ENCODE measurements around the gene ANXA2R. TPM values are rescaled to one million over a fixed set of nuclear protein-coding genes. Genes with fewer than 3 reads are reported as not detected.
"Not testable (repeated sequence)": the region's sequence is repeated elsewhere in the genome, so short reads cannot be mapped to it uniquely, and the experiment has no call there.

The ANXA2R gene
- polyA plus RNA-seq, 3 donors = 0.62 to 1.6 (median 1.4) TPM

DNA sequence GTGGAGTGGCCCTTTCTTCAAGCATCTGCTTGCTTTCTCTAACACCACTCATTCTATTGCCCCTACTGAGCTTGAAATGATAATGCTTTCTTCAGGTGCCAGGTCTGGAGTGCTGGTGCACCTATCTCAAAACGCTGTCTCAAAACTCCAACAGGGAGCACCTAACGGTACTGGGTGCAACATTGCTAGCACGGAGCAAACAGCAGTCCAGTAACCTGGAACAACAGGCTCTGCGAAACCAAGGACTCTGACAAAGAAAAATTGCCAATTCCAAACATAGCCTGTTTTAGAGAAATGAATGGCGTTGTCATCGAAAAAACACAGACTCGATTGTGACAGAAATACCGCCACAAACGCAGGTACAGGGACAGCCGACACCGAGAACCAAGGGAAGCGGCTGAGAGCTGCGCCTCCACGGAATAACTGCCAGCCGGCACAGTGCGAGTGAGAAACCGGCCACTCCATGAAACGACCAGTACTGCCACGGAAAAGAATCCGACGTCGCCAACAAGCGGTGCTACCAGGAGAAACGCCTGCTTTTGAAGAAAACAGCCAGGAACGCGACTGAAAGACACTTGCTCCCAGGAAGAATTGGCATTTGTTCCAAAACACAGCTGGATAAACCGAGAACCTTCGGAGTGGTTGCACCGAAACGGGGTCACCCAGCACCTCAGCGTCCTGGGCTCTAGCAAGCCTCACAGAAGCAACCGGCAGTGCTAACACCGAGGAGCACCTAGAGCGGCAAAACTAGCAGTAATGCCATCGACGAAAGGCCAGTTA is 3.1 kb downstream of the ANXA2R start:
- no peak for DNase-seq

DNA sequence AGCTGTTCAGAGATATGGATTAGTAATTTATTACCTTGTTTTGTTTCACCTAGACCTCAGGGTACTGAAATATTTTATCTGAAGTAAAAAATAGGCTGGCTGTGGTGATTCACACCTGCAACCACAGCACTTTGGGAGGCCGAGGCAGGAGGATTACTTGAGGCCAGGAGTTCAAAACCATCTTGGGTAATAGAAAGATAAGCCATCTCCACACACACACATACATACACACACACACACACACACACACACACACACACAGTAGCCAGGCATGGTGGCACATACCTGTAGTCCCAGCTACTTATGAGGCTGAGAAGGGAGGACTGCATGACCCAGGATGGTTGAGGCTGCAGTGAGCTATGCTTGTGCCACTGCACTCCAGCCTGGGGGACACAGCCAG is 3.7 kb downstream of the ANXA2R start:
- DNase-seq = no peak

DNA sequence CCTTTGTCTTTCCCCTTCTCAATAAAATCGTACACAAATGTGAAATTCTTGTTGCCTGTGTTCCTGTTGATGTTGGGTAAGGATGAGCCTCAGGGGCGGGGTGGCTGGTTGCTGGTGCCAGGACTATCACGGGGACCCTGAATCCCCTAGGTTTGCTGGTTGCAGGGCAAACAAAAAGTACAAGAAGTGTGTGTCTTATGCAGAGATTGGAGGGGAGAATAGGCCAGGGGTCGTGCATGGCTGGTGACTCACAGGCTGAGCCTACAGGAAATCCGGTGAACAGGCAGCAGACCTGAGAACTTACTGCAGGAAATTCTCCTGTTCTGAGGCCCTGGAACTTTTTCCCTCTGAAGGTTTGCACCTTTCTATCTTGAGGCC is 5.5 kb downstream of the ANXA2R start:
- no peak for DNase-seq

DNA sequence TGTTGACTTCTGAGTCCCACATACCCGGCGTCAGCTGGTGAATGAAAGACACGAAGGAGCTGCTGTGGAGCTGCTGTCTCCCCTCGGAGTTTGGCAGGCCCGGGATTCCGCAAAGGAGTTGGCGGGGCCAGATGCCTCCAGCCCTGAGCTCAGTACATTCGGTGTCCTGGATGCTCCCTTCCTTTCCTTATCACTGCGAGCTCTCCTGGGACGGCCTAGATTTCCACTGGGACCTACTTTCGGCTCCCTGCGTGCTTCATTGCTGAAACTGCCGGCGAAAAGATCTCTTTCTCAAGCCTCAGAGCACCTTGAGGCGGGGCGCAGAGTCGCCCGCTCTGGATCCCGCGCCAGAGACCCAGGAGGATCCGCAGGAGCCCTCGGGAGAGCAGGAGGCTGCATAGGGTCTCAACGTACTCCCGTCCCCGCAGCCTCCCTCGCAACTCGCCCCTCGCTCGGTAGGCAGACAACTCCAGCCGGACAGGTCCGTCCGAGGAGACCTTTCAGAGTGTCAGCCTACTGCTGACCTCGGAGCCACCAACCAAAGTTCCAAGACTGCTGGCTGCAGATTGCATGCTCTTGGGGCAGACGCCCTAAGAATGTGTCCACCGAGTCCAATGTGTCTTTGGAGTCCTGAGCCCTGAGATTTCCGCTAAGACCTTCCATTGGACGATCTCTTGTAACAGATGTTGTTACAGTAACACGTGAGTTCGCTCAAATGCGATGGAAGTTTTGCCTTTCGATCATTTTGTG is 6.1 kb downstream of the ANXA2R start:
- no peak for DNase-seq

DNA sequence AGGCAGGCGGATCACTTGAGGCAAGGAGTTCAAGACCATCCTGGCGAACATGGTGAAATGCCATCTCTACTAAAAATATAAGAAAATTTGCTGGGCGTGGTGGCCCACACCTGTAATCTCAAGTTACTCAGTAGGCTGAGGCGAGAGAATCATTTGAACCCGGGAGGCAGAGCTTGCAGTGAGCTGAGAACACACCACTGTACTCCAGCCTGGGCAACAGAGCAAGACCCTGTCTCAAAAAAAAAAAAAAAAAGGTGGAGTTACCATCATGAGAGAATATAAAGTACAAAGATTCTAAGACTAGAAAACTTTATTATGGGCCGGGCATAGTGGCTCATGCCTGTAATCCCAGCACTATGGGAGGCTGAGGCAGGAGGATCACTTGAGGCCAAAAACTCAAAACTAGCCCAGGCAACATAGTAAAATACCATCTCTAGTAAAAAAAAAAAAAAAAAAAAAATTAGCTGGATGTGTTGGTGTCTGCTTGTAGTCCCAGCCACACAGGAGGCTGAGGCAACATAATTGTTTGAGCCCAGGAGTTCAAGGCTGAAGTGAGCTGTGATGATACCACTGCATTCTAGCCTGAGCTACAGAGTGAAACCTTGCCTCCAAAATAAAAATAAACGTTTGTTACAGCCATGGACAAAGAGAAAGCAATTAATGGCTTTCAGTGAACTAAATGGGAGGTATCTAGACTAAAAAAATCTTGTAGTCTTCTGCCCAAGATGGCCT is 12.9 kb downstream of the ANXA2R start:
- DNase-seq = no peak

DNA sequence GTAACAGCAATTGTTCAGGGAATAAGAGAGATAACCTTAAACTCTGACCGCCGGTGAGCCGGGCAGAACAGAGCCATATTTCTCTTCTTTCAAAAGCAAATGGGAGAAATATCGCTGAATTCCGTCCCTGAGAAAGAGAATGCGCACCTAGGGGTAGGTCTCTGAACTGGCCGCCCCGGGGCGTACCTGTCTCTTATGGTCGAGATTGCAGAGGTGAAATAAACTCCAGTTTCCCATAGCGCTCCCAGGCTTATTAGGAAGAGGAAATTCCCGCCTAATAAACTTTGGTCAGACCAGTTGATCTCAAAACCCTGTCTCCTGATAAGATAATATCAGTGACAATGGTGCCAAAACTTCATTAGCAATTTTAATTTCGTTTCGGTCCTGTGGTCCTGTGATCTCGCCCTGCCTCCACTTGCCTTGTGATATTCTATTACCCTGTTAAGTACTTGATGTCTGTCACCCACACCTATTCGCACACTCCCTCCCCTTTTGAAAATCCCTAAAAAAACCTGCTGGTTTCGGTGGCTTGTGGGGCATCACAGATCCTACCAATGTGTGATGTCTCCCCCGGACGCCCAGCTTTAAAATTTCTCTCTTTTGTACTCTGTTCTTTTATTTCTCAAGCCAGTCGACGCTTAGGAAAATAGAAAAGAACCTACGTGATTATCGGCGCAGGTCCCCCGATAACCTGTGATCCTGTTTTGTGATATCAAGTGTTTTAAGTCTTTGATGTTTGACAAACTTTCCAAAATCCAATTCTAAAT is 14.8 kb downstream of the ANXA2R start:
- DNase-seq = not testable (repeated sequence)

DNA sequence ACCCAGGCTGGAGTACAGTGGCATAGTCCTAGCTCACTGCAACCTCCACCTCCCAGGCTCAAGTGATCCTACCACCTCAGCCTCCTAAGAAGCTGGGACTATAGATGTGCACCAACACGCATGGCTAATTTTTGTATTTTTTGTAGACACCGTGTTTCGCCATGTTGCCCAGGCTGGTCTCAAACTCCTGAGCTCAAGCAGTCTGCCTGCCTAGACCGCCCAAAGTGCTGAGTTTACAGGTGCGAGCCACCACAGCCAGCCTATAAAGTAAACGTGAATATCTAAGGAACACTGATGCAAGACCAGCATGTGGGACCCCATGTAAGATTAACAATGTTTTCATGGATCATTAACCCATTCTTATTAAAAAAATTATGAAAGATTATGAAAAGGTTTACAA is 15.9 kb downstream of the ANXA2R start:
- DNase-seq = no peak

DNA sequence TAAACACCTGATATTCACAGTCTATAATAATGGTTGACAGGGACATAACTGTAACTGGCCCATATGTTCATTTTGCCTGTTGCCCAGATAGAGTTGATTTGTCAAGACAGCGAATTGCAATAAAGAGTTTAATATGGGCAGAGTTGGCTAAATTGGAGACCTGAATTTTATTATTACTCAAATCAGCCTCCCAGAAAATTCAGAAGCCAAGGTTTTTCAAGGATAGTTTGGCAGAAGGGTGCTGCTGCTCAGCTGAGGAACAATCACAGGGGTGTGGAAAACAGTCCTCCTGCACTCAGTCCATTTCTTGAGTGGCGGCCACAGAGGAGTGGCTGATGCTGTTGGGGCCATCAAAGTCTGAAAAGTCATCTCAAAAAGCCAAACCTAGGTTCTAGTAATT is 19.0 kb downstream of the ANXA2R start:
- DNase-seq = no peak

DNA sequence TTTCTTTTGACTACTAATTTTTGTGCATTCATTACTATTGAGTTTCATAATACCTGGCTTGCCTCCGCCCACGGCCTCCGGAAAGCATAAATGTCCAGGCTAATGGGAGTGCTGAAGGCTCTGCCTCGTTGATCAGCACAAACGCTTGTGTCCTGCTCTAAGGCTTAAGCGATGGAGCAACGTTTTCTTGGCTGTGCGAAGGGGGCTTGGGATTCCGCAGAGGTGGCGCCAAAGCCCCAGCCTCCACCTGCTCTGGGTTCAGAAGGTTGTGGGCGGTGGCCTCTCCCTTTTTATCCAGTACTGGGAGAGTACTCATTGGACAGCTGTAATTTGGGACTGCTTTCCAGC is 19.7 kb downstream of the ANXA2R start:
- DNase-seq = peak; percentile 24

DNA sequence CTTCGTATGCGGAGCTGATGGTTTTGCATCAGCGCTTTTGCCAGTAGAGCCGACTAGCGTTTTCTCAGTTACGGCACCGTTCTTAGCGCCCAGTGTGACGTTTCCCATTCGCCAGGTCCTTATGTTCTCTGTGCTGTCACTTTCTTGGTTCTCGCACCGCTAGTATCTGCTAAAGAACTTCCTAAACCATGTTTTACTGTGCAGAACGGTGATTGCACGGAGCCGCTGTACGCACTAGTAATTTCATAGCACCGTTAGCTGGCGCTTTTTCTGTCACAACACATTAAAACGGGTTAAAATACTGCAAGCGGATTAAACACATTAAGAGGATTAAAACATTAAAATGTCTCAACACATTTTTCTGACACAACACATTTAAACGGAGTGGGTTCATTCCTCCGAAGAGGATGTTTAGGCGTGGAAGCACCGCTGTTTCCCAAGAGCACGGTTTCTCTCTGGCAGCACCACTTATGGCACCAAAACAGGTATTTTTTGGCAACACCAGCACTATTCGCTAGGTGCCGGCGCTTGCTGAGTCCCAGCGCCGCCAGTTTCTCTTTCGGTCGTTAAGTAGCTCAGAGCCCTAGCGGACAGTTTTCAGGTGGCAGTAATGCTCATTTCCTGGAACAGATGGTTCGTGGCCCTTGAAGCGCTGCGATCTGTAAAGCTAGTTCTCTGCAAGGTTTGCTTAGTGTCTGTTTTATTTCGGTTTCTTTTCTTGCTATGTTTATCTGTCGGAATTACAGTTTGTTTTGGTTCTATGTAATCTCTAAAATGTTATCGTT is 20.3 kb downstream of the ANXA2R start:
- DNase-seq = peak; percentile 26

DNA sequence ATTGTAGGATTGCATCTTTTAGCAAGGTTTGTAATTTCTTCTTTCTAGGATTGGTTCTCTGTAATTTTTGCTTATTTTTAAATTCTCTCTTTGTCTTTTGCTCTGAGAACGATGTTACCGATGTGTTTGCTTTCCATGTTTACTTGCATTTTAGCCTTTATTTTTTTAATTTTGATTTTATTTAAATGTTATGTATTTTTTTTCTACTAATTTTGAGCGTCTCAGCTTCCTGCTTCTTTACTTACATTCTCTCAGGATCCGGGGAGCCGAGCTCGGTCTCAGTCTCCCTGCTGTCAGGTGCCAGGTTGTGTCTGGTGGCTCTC is 20.9 kb downstream of the ANXA2R start:
- DNase-seq = no peak

DNA sequence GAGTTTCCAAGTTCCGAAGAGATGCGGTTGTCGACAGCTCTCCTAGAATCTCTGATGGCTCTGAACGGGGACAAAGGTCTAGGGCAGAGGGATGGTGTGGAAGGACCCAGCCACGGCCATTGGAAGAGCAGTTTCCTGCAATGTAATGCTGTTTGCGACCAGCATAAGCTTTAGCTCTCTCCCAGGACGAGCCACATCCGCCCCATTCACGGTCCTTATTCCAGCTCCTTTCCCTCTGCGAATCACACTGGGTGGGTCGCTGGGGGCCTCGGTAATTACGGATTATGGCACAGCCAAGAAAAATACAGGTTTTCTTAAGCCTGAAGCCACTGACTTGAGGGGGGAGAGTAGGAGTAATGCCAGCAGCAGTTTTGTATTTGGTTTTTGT is 22.7 kb downstream of the ANXA2R start:
- DNase-seq = no peak

DNA sequence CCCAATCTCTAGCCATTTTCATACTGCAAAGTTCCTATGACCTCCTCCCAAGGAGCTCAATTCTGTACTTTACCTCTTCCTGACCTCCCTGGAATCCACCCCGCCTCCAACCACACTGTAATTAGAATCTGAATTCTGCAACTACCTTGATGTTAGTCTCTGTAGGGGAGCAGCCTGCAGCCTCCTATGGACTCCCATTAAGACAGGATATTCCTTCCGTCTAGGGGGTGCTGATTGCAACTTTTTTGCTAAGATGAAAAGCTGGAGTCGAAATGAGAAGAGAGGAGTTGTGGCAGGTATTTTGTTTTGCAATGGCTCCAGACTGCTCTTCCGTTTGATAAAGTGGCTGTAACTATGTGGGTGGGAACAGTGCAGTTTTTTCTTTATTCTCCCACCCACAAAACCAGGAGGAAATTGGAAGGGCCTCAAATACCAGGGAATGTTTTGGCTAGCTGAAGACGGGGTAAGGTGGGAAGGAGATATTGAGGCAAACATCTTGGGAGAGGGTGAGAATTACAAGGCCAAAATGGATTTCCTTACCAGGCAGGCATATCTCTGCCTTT is 23.8 kb downstream of the ANXA2R start:
- no peak for DNase-seq

DNA sequence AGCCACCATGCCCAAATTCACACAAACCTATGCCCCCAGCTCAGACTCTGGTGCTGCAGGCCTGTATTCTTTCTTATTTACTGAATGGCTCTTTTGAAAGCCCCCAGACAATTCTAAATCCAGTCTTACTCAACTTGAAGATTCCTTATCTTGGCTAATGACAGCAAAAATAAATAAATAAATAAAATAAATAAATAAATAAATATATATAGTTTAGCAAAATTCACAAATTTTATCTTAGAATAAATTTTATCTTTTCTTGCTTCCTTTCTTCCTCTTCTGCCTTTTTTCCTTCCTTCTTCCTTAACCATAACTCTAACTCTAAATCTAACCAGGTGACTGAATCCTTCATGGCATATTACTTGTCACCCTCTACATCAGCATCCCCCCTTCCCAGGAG is 25.6 kb downstream of the ANXA2R start:
- DNase-seq = no peak

DNA sequence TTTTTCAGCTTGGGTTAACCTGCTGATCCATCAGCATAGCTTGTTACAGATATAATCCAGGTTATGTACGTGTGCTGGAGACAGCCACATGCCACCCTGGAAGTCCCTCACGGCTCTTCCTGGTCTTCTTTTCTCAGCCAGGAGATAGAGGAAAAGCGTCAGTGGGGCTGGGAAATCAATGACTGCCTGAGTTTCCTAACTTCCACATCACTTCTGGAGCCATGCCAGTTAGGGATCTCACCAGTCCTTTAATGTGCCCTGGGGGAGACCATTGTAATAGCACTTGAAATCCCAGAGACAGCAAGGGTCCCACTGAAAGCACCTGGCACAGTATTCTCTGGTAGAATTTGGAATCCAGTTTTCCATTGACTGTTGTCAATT is 29.2 kb downstream of the ANXA2R start:
- DNase-seq = no peak

DNA sequence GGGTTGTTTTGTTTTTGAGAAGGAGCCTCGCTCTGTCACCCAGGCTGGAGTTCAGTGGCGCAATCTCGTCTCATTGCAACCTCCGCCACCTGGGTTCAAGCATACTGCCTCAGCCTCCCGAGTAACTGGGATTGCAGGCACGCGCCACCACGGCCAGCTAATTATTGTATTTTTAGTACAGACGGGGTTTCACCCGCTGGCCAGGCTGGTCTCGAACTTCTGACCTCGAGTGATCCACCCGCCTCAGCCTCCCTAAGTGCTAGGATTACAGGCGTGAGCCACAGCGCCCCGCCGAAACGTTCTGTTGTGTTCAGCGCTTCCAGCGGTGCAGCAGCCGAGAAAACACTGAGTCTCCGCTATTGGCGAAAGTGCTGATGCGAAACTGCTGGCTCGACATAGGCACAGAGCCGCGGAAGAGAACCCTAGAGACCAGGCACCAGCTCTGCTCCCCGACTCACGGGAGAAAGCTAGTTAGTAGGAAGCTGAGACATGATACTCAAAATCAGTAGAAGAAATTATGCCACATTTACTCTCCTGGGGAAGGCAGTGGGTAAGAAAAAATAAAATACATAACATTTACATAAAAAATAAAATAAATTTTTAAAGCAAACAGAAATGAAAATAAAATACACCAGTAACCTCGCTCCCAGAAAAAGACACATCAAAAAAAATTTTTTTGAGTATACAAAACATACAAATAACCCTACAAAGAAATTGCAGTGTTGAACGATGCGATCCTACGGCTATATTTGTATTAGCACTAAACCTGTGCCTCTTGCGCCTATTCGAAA is 31.6 kb downstream of the ANXA2R start:
- DNase-seq = peak; percentile 82

DNA sequence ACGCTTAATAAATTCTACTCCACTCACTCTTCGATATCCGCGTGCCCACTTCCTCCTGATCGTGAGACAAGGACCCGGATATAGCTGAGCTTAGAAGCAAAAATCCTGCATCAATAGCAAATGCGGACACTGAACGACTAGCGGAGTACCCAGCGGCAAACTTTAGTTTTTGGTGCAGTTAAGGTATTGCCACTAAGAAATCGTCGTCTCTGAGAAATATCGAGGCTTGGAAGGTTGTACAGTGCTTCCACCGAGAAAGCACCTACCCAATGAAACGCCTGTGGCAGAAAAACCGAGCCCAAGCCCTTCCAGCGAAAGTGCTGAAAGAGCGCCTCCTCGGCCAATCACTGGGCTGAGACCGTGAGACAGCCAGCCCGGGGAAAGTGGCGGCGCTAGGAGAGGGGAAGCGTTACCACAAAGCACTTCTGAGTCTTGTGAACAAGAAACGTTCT is 32.2 kb downstream of the ANXA2R start:
- no peak for DNase-seq

DNA sequence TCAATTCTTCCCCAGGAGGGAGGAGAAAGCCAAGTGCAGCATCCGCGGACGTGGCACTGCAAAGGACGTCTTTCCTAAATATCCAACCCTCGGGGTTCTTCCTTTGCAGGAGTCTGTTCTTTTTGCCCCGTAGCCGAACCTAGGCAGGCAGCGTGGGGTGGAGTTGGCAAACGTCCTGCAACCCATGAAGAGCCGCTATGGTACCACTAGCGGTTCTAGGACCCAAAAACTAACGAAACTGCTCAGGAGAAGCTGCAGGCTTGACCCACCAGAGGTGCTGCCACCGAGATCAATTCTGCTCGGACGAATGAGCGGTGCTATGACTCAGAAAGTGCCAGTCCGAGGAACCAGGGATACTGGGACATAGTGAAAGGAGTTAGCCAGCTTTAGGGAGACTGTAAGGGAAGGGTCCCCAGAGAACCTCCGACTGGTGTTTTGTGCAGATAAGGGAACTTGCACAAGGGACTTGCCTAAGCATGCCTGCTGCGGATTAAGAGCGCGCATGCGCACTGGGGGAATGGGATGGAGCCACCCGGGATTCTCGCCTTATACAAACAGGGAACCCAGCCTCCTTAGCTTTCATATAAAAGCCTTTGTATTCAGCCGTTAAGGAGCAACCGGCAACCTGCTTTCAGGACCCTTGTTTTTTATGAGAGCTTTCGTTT is 32.7 kb downstream of the ANXA2R start:
- DNase-seq = no peak

DNA sequence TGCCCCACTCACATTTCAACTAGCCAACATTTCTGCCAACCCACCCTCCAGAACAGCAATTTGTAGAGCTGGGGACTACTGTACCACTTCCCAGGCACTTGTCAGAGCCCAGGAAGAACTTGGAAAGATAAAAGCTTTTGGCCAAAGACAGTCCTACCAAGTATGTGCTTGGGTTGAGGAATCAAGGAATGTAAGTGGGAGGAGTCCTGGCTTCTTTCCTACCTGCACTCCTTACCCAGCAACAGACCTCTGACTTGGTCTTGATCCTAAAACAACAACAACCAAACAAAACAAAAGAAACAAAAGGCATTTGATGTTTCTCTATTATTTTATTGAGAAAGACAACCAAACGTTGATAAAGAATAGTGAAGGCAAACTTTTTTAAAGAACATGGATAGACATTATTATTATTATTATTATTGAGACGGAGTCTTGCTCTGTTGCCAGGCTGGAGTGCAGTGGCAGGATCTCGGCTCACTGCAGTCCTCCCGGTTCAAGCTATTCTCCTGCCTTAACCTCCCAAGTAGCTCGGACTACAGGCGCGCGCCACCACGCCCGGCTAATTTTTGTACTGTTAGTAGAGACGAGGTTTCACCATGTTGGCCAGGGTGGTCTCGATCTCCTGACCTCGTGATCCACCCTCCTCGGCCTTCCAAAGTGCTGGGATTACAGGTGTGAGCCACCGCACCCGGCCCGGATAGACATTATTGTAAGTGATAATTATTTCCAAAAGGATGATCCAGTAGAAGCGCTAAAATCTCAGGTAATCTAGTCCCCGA is 33.5 kb downstream of the ANXA2R start:
- DNase-seq = no peak
